PC-3 (cell line): ENCODE data around the gene AKAP6.

Experiments
- CTCF ChIP-seq: fragments of 300-600 bp; sonication (generic); conservative IDR thresholded peaks from 2 replicates; pipeline ENCODE4 v1.5.1; 2017; ENCODE audit warnings: antibody characterized with exemption, low read depth, mild to moderate bottlenecking, low read length
- EZH2 ChIP-seq: fragments of 300-600 bp; sonication (generic); IDR thresholded peaks from one replicate; pipeline ENCODE4 v1.6.1; 2017; ENCODE audit warnings: antibody characterized with exemption, mild to moderate bottlenecking, low read length; ENCODE audit not compliant: unreplicated experiment

- TF ChIP-seq CTCF (no peak), EZH2 (no peak)
Measured at GRCh38 chr14:32572867-32573150, 243.7 kb downstream of the AKAP6 start.
